Activated T-helper 2 cell treated with anti-CD3 and anti-CD28 coated beads, Interferon-gamma antibody, Interleukin-2, Interleukin-4, amounts not matched to agents 10 μg/mL and 5 μg/mL and 100 μg/mL, durations not matched to agents 14 hours and 24 hours and 36 hours (primary cell): Measurements from ENCODE around the gene PAQR3. TPM values are rescaled to one million over a fixed set of nuclear protein-coding genes. Genes with fewer than 3 reads are reported as not detected.

Experiments used
- DNase-seq: peaks from one replicate; pipeline ENCODE4 v3.0.0; 2021; ENCODE audit warnings: low spot score
- H3K27ac Mint-ChIP-seq: one replicate; pipeline ENCODE4 v1.8.0; 2021; ENCODE audit warnings: mixed read lengths
- H3K27me3 Mint-ChIP-seq: one replicate; pipeline ENCODE4 v1.8.0; 2021; ENCODE audit warnings: low read depth, mixed read lengths
- H3K36me3 Mint-ChIP-seq: one replicate; pipeline ENCODE4 v1.8.0; 2021; ENCODE audit warnings: low read depth, mixed read lengths
- H3K4me1 Mint-ChIP-seq: one replicate; pipeline ENCODE4 v1.8.0; 2021; ENCODE audit warnings: low read depth, mixed read lengths
- H3K4me3 Mint-ChIP-seq: one replicate; pipeline ENCODE4 v1.8.0; 2021; ENCODE audit warnings: low read depth, mild to moderate bottlenecking, moderate library complexity, mixed read lengths
- H3K9me3 Mint-ChIP-seq: one replicate; pipeline ENCODE4 v1.8.0; 2021; ENCODE audit warnings: mixed read lengths
- intact Hi-C: fragments of 100-400 bp; cut with micrococcal nuclease; formaldehyde crosslinking; loops from one replicate; pipeline ENCODE4 v1.15.1; 2023
- total RNA-seq: library from RNA; stranded (reverse); gene quantifications from 2 replicates; pipeline ENCODE4 v1.2.3, GENCODE V29; 2022

The PAQR3 gene, protein sequence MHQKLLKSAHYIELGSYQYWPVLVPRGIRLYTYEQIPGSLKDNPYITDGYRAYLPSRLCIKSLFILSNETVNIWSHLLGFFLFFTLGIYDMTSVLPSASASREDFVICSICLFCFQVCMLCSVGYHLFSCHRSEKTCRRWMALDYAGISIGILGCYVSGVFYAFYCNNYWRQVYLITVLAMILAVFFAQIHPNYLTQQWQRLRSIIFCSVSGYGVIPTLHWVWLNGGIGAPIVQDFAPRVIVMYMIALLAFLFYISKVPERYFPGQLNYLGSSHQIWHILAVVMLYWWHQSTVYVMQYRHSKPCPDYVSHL
- 11.0 and 13.1 TPM in 2 replicates for total RNA-seq

DNA sequence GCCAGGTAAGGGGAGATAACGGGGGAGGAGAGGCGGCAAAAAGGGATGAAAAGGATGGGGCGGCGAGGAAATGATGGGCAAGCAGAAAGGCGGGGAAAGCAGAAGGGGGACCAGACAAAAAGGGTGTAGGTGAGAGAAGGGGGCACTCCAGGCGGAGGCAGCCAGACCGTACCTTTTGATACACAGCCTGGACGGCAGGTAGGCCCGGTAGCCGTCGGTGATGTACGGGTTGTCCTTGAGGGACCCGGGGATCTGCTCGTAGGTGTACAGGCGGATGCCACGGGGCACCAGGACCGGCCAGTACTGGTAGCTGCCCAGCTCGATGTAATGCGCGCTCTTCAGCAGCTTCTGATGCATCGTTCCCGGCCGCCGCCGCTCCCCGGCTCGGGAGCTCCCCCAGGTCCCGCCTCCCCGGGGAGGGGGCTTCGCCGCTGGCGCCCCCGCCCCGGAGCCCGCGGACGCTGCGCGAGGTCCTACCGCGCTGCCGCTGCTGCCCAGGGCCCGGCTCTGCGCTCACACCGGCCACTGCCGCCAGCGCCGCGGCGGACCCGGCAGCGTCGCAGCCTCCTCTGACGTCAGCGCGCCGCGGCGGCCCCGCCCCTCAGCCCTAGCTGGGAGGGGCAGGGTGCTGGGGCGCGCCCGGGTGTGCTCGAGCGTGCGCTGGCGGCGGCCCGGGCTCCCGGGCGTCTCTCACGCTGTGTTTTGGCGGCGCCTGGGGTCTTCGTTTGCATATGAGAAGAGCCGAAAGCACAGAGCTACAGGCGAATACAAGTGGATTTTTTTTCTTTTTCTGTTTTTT lies at the start of gene PAQR3:
Gene PAQR3, minus strand, starts transcription at position 571 of the 799 bp plus-strand sequence. Its CDS starts 214 bp downstream, at position 357.
- peak within 1 kb of the TSS; percentile 63 for H3K27ac Mint-ChIP-seq
- H3K36me3 Mint-ChIP-seq = peaks cover 8% of the 10 kb centered on the region
- peaks cover 26% of the 10 kb centered on the region for H3K27me3 Mint-ChIP-seq
- peaks cover 35% of the 10 kb centered on the region for H3K4me1 Mint-ChIP-seq
- peak; percentile 77 for DNase-seq
- H3K4me3 Mint-ChIP-seq = peak within 1 kb of the TSS; percentile 91
- intact Hi-C loops = loop anchor here (2.0 kb wide), 1 partner anchor 162 kb away; the partner anchor contains the start of gene BMP2K
- no peaks in the 10 kb centered on the region for H3K9me3 Mint-ChIP-seq

DNA sequence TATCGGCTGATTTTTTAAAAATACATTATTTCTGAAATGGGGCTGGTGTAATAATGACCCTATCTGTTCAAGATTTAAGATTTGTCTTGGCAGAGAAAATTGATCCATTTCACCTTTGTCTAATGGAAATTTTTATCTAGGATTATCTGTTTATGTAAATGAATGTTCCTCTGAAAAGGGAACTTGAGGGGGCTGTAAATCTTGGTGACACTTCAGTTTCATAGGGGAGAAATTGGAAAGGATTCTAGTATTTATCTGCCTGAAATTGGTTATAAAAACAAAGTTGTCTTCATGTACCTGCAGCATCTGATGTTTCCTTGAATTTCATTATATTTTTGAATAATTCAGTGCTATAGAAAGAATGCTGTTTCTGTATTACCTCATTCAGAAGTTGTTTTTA lies 48.4 kb upstream of the PAQR3 start:
- H3K27me3 Mint-ChIP-seq = peaks cover 9% of the 10 kb centered on the region
- no peak overlapping the region for H3K27ac Mint-ChIP-seq
- no peaks in the 10 kb centered on the region for H3K36me3 Mint-ChIP-seq
- intact Hi-C loops = no loop called here
- no peaks in the 10 kb centered on the region for H3K4me1 Mint-ChIP-seq
- no peak for DNase-seq
- no peaks in the 10 kb centered on the region for H3K9me3 Mint-ChIP-seq
- no peak overlapping the region for H3K4me3 Mint-ChIP-seq

DNA sequence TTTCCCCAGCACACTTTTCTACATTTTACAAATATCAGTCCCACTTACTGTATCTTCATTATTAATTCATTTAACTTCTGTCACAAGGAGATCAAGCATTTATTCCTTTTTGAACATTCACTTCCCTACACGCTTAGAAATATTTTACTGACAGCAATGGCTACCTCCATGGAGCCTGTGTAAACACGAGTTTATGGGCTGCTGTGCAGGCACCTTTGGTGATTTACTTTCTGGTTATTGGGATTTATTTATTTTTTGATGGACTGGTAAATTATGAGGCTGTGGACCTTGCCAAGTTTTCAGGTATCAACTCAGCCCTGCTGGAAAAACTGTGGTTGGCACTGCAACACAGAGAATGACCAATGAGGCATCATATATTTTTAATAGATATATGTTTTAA lies 45.4 kb upstream of the PAQR3 start:
- Mint-ChIP-seq H3K4me3 (no peak overlapping the region), H3K27me3 (peaks cover 7% of the 10 kb centered on the region), H3K27ac (no peak overlapping the region), H3K9me3 (no peaks in the 10 kb centered on the region), H3K4me1 (no peaks in the 10 kb centered on the region), H3K36me3 (no peaks in the 10 kb centered on the region)
- no peak for DNase-seq
- intact Hi-C loops = no loop called here

DNA sequence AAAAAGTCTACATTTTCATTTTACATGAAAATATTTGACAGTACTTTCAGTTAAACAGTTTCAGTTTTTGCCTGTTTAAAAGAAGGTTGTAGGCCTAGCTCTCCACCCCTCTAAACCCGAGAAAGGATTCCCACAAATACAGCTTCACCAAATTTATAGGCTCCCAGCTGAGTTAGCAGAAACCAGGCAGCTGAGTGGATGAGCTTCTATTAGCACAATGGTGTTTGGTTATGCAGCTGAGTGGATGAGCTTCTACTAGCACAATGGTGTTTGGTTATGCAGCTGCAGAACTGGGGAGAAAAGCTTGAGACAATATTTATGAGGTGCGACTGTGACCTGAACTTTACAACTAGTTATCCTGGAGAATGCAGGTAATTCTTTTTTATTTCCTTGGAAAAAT lies 36.6 kb upstream of the PAQR3 start:
- H3K9me3 Mint-ChIP-seq = no peaks in the 10 kb centered on the region

DNA sequence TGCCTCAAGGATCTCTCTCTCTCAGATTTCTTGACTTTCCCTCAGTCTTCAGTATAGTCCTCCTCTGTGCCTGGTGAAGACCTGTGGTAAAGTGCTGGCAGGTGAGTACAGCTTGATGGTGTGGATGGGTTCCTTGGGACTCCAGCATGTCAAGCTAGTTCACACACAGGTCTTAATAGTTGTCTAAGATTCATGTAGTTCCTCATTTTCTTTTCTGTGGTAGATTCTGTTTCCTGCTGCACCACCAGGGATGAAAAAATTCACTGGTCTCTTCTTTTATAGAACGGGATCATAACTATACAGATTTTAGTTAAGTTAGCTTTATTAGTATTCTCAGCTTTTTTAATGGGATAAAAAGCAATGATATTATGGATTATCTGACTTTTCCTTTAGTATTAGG lies 32.5 kb upstream of the PAQR3 start:
- H3K9me3 Mint-ChIP-seq = no peaks in the 10 kb centered on the region
- no peak overlapping the region for H3K27ac Mint-ChIP-seq
- intact Hi-C loops = no loop called here
- H3K36me3 Mint-ChIP-seq = no peaks in the 10 kb centered on the region
- H3K27me3 Mint-ChIP-seq = peaks cover 5% of the 10 kb centered on the region
- no peak overlapping the region for H3K4me3 Mint-ChIP-seq
- no peaks in the 10 kb centered on the region for H3K4me1 Mint-ChIP-seq
- DNase-seq = no peak

More for the DNA sequence above, 36.6 kb upstream of the PAQR3 start:
- H3K36me3 Mint-ChIP-seq = no peaks in the 10 kb centered on the region
- peaks cover 1% of the 10 kb centered on the region for H3K27me3 Mint-ChIP-seq
- intact Hi-C loops = no loop called here
- H3K4me3 Mint-ChIP-seq = no peak overlapping the region
- DNase-seq = no peak
- no peaks in the 10 kb centered on the region for H3K4me1 Mint-ChIP-seq
- H3K27ac Mint-ChIP-seq = no peak overlapping the region

DNA sequence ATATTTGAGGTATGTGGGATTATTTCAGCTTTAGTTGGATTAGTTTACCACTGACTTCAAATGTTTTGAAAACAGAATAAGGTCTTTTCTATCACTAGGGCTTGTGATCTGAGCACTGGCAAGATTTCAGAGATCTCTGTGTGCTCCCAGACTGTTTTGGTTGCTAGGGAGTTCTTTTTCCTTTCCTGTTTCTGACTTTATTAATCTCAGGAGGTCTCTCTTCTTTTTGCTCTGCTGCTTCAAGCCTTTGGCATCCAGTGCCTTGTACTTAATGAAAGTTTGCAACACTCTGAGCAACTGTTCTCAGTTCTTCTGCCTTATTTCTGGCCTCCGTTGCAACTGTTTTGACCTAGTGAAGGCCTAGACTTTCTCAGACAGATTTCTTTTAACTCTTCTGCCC lies 32.1 kb upstream of the PAQR3 start:
- Mint-ChIP-seq H3K36me3 (no peaks in the 10 kb centered on the region), H3K27me3 (peaks cover 5% of the 10 kb centered on the region), H3K9me3 (no peaks in the 10 kb centered on the region), H3K4me3 (no peak overlapping the region), H3K4me1 (no peaks in the 10 kb centered on the region), H3K27ac (no peak overlapping the region)
- no peak for DNase-seq
- intact Hi-C loops = no loop called here

DNA sequence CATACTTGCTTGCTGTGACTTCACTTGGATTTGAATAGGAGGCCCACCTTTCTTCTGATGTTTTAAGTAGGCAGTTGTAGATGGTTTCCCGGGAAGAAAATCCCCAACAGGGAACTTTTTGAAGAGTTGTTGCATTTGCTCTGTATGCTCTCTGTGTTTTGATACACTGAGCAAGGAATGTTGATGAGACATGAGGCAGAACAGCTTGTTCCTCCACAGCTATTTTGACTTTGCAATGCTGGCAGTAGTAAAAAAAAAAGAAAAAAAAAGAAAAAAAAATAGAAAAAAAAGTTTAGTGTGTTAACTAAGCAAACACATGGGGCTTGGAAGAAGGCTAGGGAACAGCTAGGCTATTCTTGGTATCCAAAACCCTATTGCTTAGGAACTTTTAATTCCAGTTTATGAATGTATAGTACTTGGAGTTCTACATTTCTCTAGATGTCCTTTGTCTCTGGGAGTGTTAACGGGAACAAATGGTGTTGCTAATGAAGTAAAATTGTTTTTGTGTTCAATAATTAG lies 23.4 kb upstream of the PAQR3 start:
- no peak for DNase-seq
- peaks cover 3% of the 10 kb centered on the region for H3K27me3 Mint-ChIP-seq
- no peaks in the 10 kb centered on the region for H3K4me1 Mint-ChIP-seq
- no peak overlapping the region for H3K4me3 Mint-ChIP-seq
- no peak overlapping the region for H3K27ac Mint-ChIP-seq
- no peaks in the 10 kb centered on the region for H3K9me3 Mint-ChIP-seq
- intact Hi-C loops = no loop called here
- no peaks in the 10 kb centered on the region for H3K36me3 Mint-ChIP-seq

DNA sequence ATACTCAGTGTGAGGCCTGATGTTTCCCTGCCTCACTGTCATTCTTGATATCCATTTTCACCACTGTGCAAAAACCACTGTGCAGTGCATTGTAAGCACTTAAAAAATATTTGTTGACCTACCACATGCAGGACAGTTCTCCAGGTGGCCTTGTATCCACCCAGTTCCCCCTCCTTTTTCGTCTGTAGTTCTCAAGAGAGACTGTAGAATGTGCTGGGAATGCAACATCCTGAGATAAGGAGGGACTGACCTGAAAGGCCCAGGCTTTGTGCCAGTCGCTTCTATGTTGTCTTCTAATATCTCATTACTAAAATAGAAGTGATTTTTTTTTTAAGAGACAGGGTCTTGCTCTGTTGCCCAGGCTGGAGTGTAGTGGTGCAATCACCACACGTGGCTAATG lies 21.7 kb upstream of the PAQR3 start:
- Mint-ChIP-seq H3K27ac (no peak overlapping the region), H3K9me3 (no peaks in the 10 kb centered on the region), H3K36me3 (no peaks in the 10 kb centered on the region), H3K27me3 (peaks cover 6% of the 10 kb centered on the region), H3K4me3 (no peak overlapping the region), H3K4me1 (no peaks in the 10 kb centered on the region)
- intact Hi-C loops = no loop called here
- no peak for DNase-seq

DNA sequence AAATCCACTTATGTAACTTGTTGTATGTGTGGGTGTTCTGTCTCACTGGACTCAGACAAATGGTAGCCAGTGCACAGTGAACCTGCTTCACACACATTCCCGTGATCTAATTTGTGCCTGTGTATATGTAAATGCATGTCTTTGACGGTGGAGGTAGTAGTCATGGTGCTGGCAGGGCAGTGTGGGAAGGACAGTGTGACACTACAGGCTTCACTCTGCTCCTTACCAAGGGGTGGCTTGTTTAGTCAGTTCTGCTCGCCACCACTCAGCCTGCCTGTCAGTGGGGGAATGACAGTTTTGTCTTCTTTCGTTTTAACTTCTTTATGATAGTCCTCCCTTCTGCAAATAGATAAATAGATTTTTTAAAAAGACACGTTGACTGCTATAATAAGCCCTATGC lies 17.7 kb upstream of the PAQR3 start:
- H3K4me1 Mint-ChIP-seq = no peaks in the 10 kb centered on the region
- H3K36me3 Mint-ChIP-seq = no peaks in the 10 kb centered on the region
- H3K27ac Mint-ChIP-seq = no peak overlapping the region
- intact Hi-C loops = loop anchor here (10.0 kb wide), 2 partner anchors 878 to 958 kb away; no protein-coding TSS in a partner anchor
- no peak overlapping the region for H3K4me3 Mint-ChIP-seq
- peaks cover 26% of the 10 kb centered on the region for H3K27me3 Mint-ChIP-seq
- no peak for DNase-seq
- H3K9me3 Mint-ChIP-seq = no peaks in the 10 kb centered on the region

DNA sequence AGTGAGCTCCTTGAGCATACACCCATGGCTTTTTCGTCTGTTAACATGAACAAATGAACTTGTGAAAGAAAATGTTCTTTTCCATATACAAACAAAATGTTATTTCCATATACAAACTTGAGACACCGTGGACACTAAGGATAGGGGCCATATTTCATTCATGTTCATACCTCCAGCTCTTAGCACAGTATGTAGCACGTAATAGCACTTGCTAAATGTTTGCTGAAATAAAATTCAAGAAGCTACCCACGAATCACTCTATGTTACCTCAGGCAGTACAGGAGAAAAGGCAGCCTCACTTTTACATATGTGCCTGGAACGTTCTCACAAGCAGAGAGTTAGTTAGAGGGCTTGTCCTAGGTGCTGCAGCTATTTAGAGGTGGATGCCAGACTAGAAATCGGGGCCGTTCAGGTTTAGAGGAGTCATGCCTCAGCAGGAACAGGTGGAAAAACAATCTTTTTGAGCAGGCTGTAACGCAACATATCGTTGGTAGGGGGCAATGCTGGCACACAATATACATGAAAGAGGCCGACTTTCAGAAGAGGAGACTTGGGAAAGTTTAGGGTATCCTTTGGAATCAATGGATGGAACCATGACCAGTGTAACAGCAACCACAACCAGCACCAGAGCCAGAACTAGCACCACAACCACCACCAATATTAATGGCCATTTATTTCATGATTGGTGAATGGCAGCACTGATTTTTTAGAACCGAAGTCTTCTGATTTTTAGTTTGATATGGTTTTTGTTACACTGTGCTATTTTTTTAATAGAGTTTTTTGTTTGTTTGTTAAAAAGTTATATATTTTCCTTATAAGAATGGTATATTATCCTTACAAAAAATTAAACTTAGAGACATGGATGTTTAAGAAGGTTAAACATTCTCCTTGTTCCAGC lies 14.8 kb upstream of the PAQR3 start:
- Mint-ChIP-seq H3K4me1 (no peaks in the 10 kb centered on the region), H3K4me3 (no peak overlapping the region), H3K27me3 (peaks cover 30% of the 10 kb centered on the region), H3K27ac (no peak overlapping the region), H3K9me3 (no peaks in the 10 kb centered on the region), H3K36me3 (no peaks in the 10 kb centered on the region)
- no peak for DNase-seq
- intact Hi-C loops = loop anchor here (10.0 kb wide), 2 partner anchors 881 to 961 kb away; no protein-coding TSS in a partner anchor

DNA sequence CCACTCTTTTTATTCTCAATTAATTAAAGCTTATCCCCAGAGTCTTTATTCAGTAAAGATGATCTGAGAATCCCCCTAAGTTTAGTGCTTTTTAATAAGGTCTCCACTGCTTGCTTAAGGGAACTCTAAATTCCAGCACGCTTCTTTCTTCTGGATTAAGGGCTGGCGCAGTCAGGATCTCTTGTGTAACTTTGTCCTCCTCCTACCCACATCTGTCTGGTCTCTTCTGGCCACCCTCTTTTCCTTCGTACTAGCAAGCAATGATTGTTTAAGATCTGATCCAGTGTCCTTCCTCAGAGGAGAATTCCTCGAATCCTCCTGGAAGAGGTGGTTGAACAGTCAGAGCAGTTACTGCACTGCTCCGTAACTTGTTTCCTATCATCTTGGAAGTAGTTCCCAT lies 14.0 kb upstream of the PAQR3 start:
- Mint-ChIP-seq H3K9me3 (no peaks in the 10 kb centered on the region), H3K27ac (no peak overlapping the region), H3K4me3 (no peak overlapping the region), H3K36me3 (no peaks in the 10 kb centered on the region), H3K27me3 (peaks cover 30% of the 10 kb centered on the region), H3K4me1 (peaks cover under 1% of the 10 kb centered on the region)
- intact Hi-C loops = loop anchor here (10.0 kb wide), 2 partner anchors 882 to 962 kb away; no protein-coding TSS in a partner anchor
- no peak for DNase-seq

DNA sequence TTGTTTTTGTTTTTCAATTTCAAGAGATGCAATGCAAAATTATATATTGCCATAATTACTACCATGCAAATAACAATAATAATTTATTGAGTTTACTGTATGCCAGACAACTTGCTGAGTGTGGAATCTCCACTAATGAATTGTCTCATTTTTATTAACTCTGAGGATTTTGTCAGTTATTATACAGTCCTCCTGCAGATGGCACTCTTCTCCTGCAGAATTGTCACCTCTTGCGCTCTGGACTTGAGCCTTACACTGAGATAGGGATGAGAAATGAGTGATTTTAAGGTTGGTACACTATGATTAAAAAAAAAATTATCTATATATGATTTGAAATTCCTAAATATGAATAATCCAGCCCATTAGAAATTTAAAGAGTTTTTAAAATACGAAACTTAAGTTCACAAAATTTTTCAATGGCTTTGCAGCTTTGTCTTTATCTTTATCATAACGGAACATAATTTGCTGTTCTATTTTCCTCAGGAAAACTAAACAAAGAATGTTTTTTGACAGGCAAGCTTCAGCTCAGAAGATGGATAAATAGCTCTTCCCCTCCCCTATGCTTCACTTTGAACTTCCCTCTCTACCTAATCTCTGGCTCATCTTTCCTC lies 12.7 kb upstream of the PAQR3 start:
- Mint-ChIP-seq H3K36me3 (no peaks in the 10 kb centered on the region), H3K27ac (no peak overlapping the region), H3K9me3 (no peaks in the 10 kb centered on the region), H3K4me1 (peaks cover 6% of the 10 kb centered on the region), H3K4me3 (no peak overlapping the region), H3K27me3 (peaks cover 40% of the 10 kb centered on the region)
- no peak for DNase-seq
- intact Hi-C loops = loop anchor here (1.0 to 10.0 kb wide), 3 partner anchors 883 to 1263 kb away; no protein-coding TSS in a partner anchor
